OCI-M2 (cell line): ENCODE data around the gene ST13.
"Not testable (repeated sequence)": the region's sequence is repeated elsewhere in the genome, so short reads cannot be mapped to it uniquely, and the experiment has no call there.

Experiments used
- DNase-seq: peaks from one replicate; lab custom pipeline; 2025; ENCODE audit not compliant: unreplicated experiment; lab: John Stamatoyannopoulos, UW

Gene ST13

GRCh38 chr22:40844951-40845350 lies 11.5 kb downstream of the ST13 start:
- no peak for DNase-seq

- DNase-seq: no peak
Observed at GRCh38 chr22:40838486-40838885, 18.0 kb downstream of the ST13 start.

GRCh38 chr22:40834619-40835018 lies 21.8 kb downstream of the ST13 start:
- no peak for DNase-seq

- no peak for DNase-seq
Observed at GRCh38 chr22:40829131-40829530, 27.3 kb downstream of the ST13 start.

GRCh38 chr22:40826984-40827741 lies 29.3 kb downstream of the ST13 start:
- DNase-seq: no peak

- not testable (repeated sequence) for DNase-seq
Observed at GRCh38 chr22:40826292-40826691, 30.1 kb downstream of the ST13 start.

GRCh38 chr22:40823426-40823825 lies 33.0 kb downstream of the ST13 start:
- DNase-seq: no peak

- no peak for DNase-seq
Observed at GRCh38 chr22:40819599-40820140, 36.8 kb downstream of the ST13 start.

GRCh38 chr22:40818747-40819598 lies 37.5 kb downstream of the ST13 start, which contains the start of gene SLC25A17:
Gene SLC25A17 (minus strand): TSS chr22:40819346. CDS start chr22:40819248, 98 bp downstream.
- DNase-seq: no peak

GRCh38 chr22:40818192-40818746 lies 38.2 kb downstream of the ST13 start:
- no peak for DNase-seq

- no peak for DNase-seq
Observed at GRCh38 chr22:40817737-40818136, 38.7 kb downstream of the ST13 start.

- DNase-seq: peak; percentile 67
Observed at GRCh38 chr22:40813912-40814315, 42.5 kb downstream of the ST13 start.

- no peak for DNase-seq
Observed at GRCh38 chr22:40808018-40808841, 48.2 kb downstream of the ST13 start.

- no peak for DNase-seq
Observed at GRCh38 chr22:40806711-40807110, 49.7 kb downstream of the ST13 start.

- DNase-seq: no peak
Observed at GRCh38 chr22:40805699-40806203, 50.7 kb downstream of the ST13 start.

- no peak for DNase-seq
Observed at GRCh38 chr22:40805239-40805638, 51.2 kb downstream of the ST13 start.

GRCh38 chr22:40803321-40803720 lies 53.1 kb downstream of the ST13 start:
- DNase-seq: no peak

- DNase-seq: no peak
Observed at GRCh38 chr22:40799008-40799407, 57.4 kb downstream of the ST13 start.

GRCh38 chr22:40797427-40797826 lies 59.0 kb downstream of the ST13 start:
- DNase-seq: no peak

GRCh38 chr22:40792451-40792850 lies 64.0 kb downstream of the ST13 start:
- no peak for DNase-seq
